CD4-positive, alpha-beta T cell (primary cell): ENCODE data around the gene PTPRO. TPM values are rescaled to one million over a fixed set of nuclear protein-coding genes. Genes with fewer than 3 reads are reported as not detected.

Source experiments
- ATAC-seq: fragments of 200-7000 bp; cut with Tn5 transposase; one replicate; pipeline ENCODE4 v1.10.0; 2022; ENCODE audit warnings: mild to moderate bottlenecking; ENCODE audit not compliant: poor library complexity
- CTCF ChIA-PET: fragments of 350-600 bp; sonication (Branson Sonifier 250); formaldehyde crosslinking; loops from one replicate; lab custom pipeline; 2021; ENCODE audit warnings: antibody characterized with exemption, inconsistent platforms; lab: Charles Lee
- POLR2A ChIA-PET: fragments of 350-600 bp; sonication (Branson Sonifier 250); formaldehyde crosslinking; loops from one replicate; lab custom pipeline; 2021; ENCODE audit warnings: antibody characterized with exemption, inconsistent platforms; lab: Charles Lee
- DNase-seq, 14 experiments: peaks; one replicate each; pipeline ENCODE4 v3.0.0-alpha.2; 2013 to 2020; ENCODE audit warnings: mixed read lengths in 2 of 14
- H3K27ac ChIP-seq, 2 donors: one replicate each; pipeline versions ENCODE4 v1.5.1 to v1.7.0; 2013; ENCODE audit warnings: low read length in 2 of 2, low read depth in 1 of 2, mild to moderate bottlenecking in 1 of 2
- H3K27me3 ChIP-seq, 2 experiments: 1 replicate in 1 of 2; 2 replicates in 1 of 2; pipeline versions ENCODE4 v1.6.1 to v1.7.0; 2013; ENCODE audit warnings: low read length in 2 of 2, control low read depth in 1 of 2, mild to moderate bottlenecking in 1 of 2, moderate library complexity in 1 of 2; ENCODE audit not compliant: insufficient read depth in 2 of 2, control insufficient read depth in 1 of 2
- H3K36me3 ChIP-seq: one replicate; pipeline ENCODE4 v1.6.1; 2013; ENCODE audit warnings: low read length, control low read depth; ENCODE audit not compliant: insufficient read depth
- H3K4me1 ChIP-seq: one replicate; pipeline ENCODE4 v1.6.1; 2013; ENCODE audit warnings: low read length, control low read depth; ENCODE audit not compliant: insufficient read depth
- H3K4me3 ChIP-seq: one replicate; pipeline ENCODE4 v1.5.1; 2013; ENCODE audit warnings: mild to moderate bottlenecking, low read length, moderate library complexity
- H3K9me3 ChIP-seq, 2 experiments: 1 replicate in 1 of 2; 2 replicates in 1 of 2; pipeline versions ENCODE4 v1.6.1 to v1.7.0; 2013; ENCODE audit warnings: low read length in 2 of 2, mild to moderate bottlenecking in 2 of 2, control low read depth in 1 of 2, moderate library complexity in 1 of 2; ENCODE audit not compliant: control insufficient read depth in 1 of 2, insufficient read depth in 1 of 2
- H3K27ac Mint-ChIP-seq: one replicate; pipeline ENCODE4 v1.8.0; 2020; ENCODE audit warnings: mixed read lengths
- H3K27me3 Mint-ChIP-seq: one replicate; pipeline ENCODE4 v1.8.0; 2021; ENCODE audit warnings: mixed read lengths
- H3K36me3 Mint-ChIP-seq: one replicate; pipeline ENCODE4 v1.8.0; 2021; ENCODE audit warnings: low read depth, mixed read lengths
- H3K4me1 Mint-ChIP-seq: one replicate; pipeline ENCODE4 v1.8.0; 2021; ENCODE audit warnings: low read depth, mixed read lengths
- H3K4me3 Mint-ChIP-seq: one replicate; pipeline ENCODE4 v1.8.0; 2020; ENCODE audit warnings: mild to moderate bottlenecking, mixed read lengths
- H3K9me3 Mint-ChIP-seq: one replicate; pipeline ENCODE4 v1.8.0; 2020; ENCODE audit warnings: mixed read lengths
- CTCF ChIP-seq: fragments of 200-600 bp; IDR thresholded peaks from one replicate; pipeline ENCODE4 v1.8.0; 2022; ENCODE audit warnings: antibody characterized with exemption, mild to moderate bottlenecking
- intact Hi-C, 2 experiments: fragments of 100-400 bp; cut with DNase I in 1 of 2; cut with micrococcal nuclease in 1 of 2; formaldehyde crosslinking; loops; one replicate each; pipeline versions ENCODE4 v1.15.1 to v1.9.0; 2023 to 2025; cut with DNase I, micrococcal nuclease
- total RNA-seq, 174 experiments: library from RNA in 2 of 174; stranded (reverse) in 2 of 174; gene quantifications; one replicate each; pipeline ENCODE4 v1.2.3 and lab custom pipeline; 2021 to 2026

PTPRO gene
- total RNA-seq, 2 experiments from 2014 or later: 2.1 to 2.8 TPM

GRCh38 chr12:15393037-15393436 is 70.7 kb downstream of the PTPRO start:
- no peak for ATAC-seq
- no peak overlapping the region for H3K4me3 Mint-ChIP-seq
- H3K27me3 Mint-ChIP-seq: no peaks in the 10 kb centered on the region
- ChIA-PET POLR2A (no interaction called here), CTCF (no interaction called here)
- Histone ChIP-seq H3K9me3 (no peaks in the 10 kb centered on the region), H3K4me3 (no peak overlapping the region), H3K27ac (no peak overlapping the region), H3K4me1 (no peaks in the 10 kb centered on the region), H3K36me3 (no peaks in the 10 kb centered on the region), H3K27me3 (no peaks in the 10 kb centered on the region)
- no peaks in the 10 kb centered on the region for H3K4me1 Mint-ChIP-seq
- no peaks in the 10 kb centered on the region for H3K36me3 Mint-ChIP-seq
- TF ChIP-seq CTCF: no peak
- intact Hi-C loops: no loop called here
- no peaks in the 10 kb centered on the region for H3K9me3 Mint-ChIP-seq
- H3K27ac Mint-ChIP-seq: no peak overlapping the region
- no peak for DNase-seq

GRCh38 chr12:15393995-15394394 is 71.7 kb downstream of the PTPRO start:
- H3K27me3 Mint-ChIP-seq: no peaks in the 10 kb centered on the region
- no peak for DNase-seq
- no peak for ATAC-seq

GRCh38 chr12:15404485-15404884 is 82.2 kb downstream of the PTPRO start:
- no peaks in the 10 kb centered on the region for H3K4me1 ChIP-seq
- no peaks in the 10 kb centered on the region for H3K27me3 ChIP-seq
- ATAC-seq (no peak), DNase-seq (no peak)
- intact Hi-C loops: no loop called here
- no peak overlapping the region for H3K4me3 ChIP-seq
- TF ChIP-seq CTCF: no peak
- H3K36me3 ChIP-seq: no peaks in the 10 kb centered on the region
- no peaks in the 10 kb centered on the region for H3K9me3 ChIP-seq
- Mint-ChIP-seq H3K4me3 (no peak overlapping the region), H3K27me3 (peaks cover 21% of the 10 kb centered on the region), H3K9me3 (no peaks in the 10 kb centered on the region), H3K4me1 (no peaks in the 10 kb centered on the region), H3K27ac (no peak overlapping the region), H3K36me3 (no peaks in the 10 kb centered on the region)
- POLR2A ChIA-PET: no interaction called here
- no peak overlapping the region for H3K27ac ChIP-seq
- CTCF ChIA-PET: no interaction called here

More at GRCh38 chr12:15393995-15394394, 71.7 kb downstream of the PTPRO start:
- Histone ChIP-seq H3K4me1 (no peaks in the 10 kb centered on the region), H3K27me3 (no peaks in the 10 kb centered on the region), H3K9me3 (no peaks in the 10 kb centered on the region), H3K27ac (no peak overlapping the region), H3K4me3 (no peak overlapping the region), H3K36me3 (no peaks in the 10 kb centered on the region)
- H3K36me3 Mint-ChIP-seq: no peaks in the 10 kb centered on the region
- no peak overlapping the region for H3K4me3 Mint-ChIP-seq
- TF ChIP-seq CTCF: no peak
- CTCF ChIA-PET: no interaction called here
- H3K27ac Mint-ChIP-seq: no peak overlapping the region
- H3K9me3 Mint-ChIP-seq: no peaks in the 10 kb centered on the region
- POLR2A ChIA-PET: no interaction called here
- intact Hi-C loops: no loop called here
- H3K4me1 Mint-ChIP-seq: no peaks in the 10 kb centered on the region
